Mesenchymal stem cell (in vitro differentiated cells and primary cell): ENCODE data around the gene RBAK. TPM values are rescaled to one million over a fixed set of nuclear protein-coding genes. Genes with fewer than 3 reads are reported as not detected.

Source experiments
- DNase-seq: peaks from one replicate; pipeline ENCODE4 v3.0.0-alpha.2; 2013
- H2AFZ ChIP-seq: one replicate; pipeline ENCODE4 v1.6.1; 2013; ENCODE audit warnings: low read depth, mild to moderate bottlenecking, control low read depth, inconsistent platforms, low read length, moderate library complexity
- H2AK5ac ChIP-seq: 2 replicates; pipeline ENCODE4 v1.6.1; 2013; ENCODE audit warnings: low read length, moderate library complexity, mild to moderate bottlenecking, inconsistent platforms; ENCODE audit not compliant: severe bottlenecking
- H2BK120ac ChIP-seq: one replicate; pipeline ENCODE4 v1.6.1; 2013; ENCODE audit warnings: low read depth, mild to moderate bottlenecking, inconsistent platforms, low read length, moderate library complexity
- H2BK12ac ChIP-seq, 2 experiments: one replicate each; pipeline ENCODE4 v1.6.1; 2013; ENCODE audit warnings: inconsistent platforms in 2 of 2, low read length in 2 of 2, mild to moderate bottlenecking in 2 of 2, moderate library complexity in 2 of 2, control low read depth in 1 of 2
- H2BK15ac ChIP-seq: one replicate; pipeline ENCODE4 v1.6.1; 2013; ENCODE audit warnings: mild to moderate bottlenecking, low read depth, inconsistent platforms; ENCODE audit not compliant: poor library complexity, severe bottlenecking
- H2BK5ac ChIP-seq: 2 replicates; pipeline ENCODE4 v1.6.1; 2013; ENCODE audit warnings: low read depth, mild to moderate bottlenecking, low read length, control low read depth, inconsistent platforms; ENCODE audit not compliant: poor library complexity, severe bottlenecking
- H3K14ac ChIP-seq, 2 experiments: one replicate each; pipeline ENCODE4 v1.6.1; 2013; ENCODE audit warnings: inconsistent platforms in 2 of 2, low read length in 2 of 2, control low read depth in 1 of 2, mild to moderate bottlenecking in 1 of 2, moderate library complexity in 1 of 2
- H3K18ac ChIP-seq, 2 experiments: one replicate each; pipeline ENCODE4 v1.6.1; 2013; ENCODE audit warnings: inconsistent platforms in 2 of 2, low read length in 2 of 2, control low read depth in 1 of 2, low read depth in 1 of 2, mild to moderate bottlenecking in 1 of 2
- H3K23ac ChIP-seq, 2 experiments: one replicate each; pipeline ENCODE4 v1.6.1; 2013; ENCODE audit warnings: inconsistent platforms in 2 of 2, low read length in 2 of 2, mild to moderate bottlenecking in 2 of 2, moderate library complexity in 2 of 2, control low read depth in 1 of 2
- H3K27ac ChIP-seq: 2 replicates; pipeline ENCODE4 v1.5.1; 2013; ENCODE audit warnings: mild to moderate bottlenecking, moderate library complexity, low read length, control low read depth, inconsistent platforms; ENCODE audit not compliant: poor library complexity, severe bottlenecking
- H3K27me3 ChIP-seq, 2 experiments: 2 replicates each; pipeline versions ENCODE4 v1.6.1 to v1.7.0; 2013; ENCODE audit warnings: low read length in 2 of 2, mild to moderate bottlenecking in 2 of 2, moderate library complexity in 2 of 2, control low read depth in 1 of 2, inconsistent platforms in 1 of 2; ENCODE audit not compliant: control insufficient read depth in 1 of 2, insufficient read depth in 1 of 2
- H3K36me3 ChIP-seq, 2 experiments: 2 replicates each; pipeline versions ENCODE4 v1.6.1 to v1.7.0; 2013; ENCODE audit warnings: low read length in 2 of 2, control low read depth in 1 of 2, inconsistent platforms in 1 of 2, low read depth in 1 of 2, mild to moderate bottlenecking in 1 of 2; ENCODE audit not compliant: insufficient read depth in 2 of 2, control insufficient read depth in 1 of 2
- H3K4ac ChIP-seq, 2 experiments: one replicate each; pipeline ENCODE4 v1.6.1; 2013; ENCODE audit warnings: inconsistent platforms in 2 of 2, low read length in 2 of 2, mild to moderate bottlenecking in 2 of 2, moderate library complexity in 2 of 2, control low read depth in 1 of 2, low read depth in 1 of 2
- H3K4me1 ChIP-seq: 2 replicates; pipeline ENCODE4 v1.6.1; 2013; ENCODE audit warnings: low read depth, low read length, control low read depth; ENCODE audit not compliant: control insufficient read depth, insufficient read depth
- H3K4me2 ChIP-seq: 2 replicates; pipeline ENCODE4 v1.6.1; 2013; ENCODE audit warnings: low read length, mild to moderate bottlenecking, inconsistent platforms; ENCODE audit not compliant: poor library complexity, severe bottlenecking
- H3K4me3 ChIP-seq, 2 experiments: 2 replicates each; pipeline versions ENCODE4 v1.5.1 to v1.7.0; 2013; ENCODE audit warnings: low read length in 2 of 2, mild to moderate bottlenecking in 2 of 2, control low read depth in 1 of 2, low read depth in 1 of 2; ENCODE audit not compliant: insufficient read depth in 1 of 2
- H3K79me1 ChIP-seq: replicated peaks from 2 replicates; pipeline ENCODE4 v1.6.1; 2013; ENCODE audit warnings: mild to moderate bottlenecking, control low read depth, low read length, inconsistent platforms; ENCODE audit not compliant: poor library complexity, severe bottlenecking
- H3K9ac ChIP-seq: 2 replicates; pipeline ENCODE4 v1.7.0; 2013; ENCODE audit warnings: mild to moderate bottlenecking, low read length, moderate library complexity
- H3K9me3 ChIP-seq: 2 replicates; pipeline ENCODE4 v1.7.0; 2013; ENCODE audit warnings: mild to moderate bottlenecking, low read length; ENCODE audit not compliant: control insufficient read depth
- H4K8ac ChIP-seq: one replicate; pipeline ENCODE4 v1.6.1; 2013; ENCODE audit warnings: inconsistent platforms, mild to moderate bottlenecking, low read length, moderate library complexity
- H4K91ac ChIP-seq: one replicate; pipeline ENCODE4 v1.6.1; 2013; ENCODE audit warnings: mild to moderate bottlenecking, low read length, inconsistent platforms
- WGBS: methylation state at CpG from one replicate; pipeline ENCODE4 v1.1.7; 2013; ENCODE audit warnings: mixed read lengths; 5-methylcytosine and 5-hydroxymethylcytosine counted together
- small RNA-seq: library from polyadenylated mRNA; stranded (forward); fragments of <200 nt; extraction: miRNeasy Mini kit (QIAGEN cat#:217004); gene quantifications from one replicate; pipeline ENCODE3, GENCODE V24; 2013; ENCODE audit warnings: low read depth

RBAK gene

GRCh38 chr7:5117095-5117970 lies 71.7 kb downstream of the RBAK start:
- H4K8ac ChIP-seq: no peak overlapping the region
- no peaks in the 10 kb centered on the region for H3K4me1 ChIP-seq
- H3K9me3 ChIP-seq: no peaks in the 10 kb centered on the region
- H3K14ac ChIP-seq: no peak overlapping the region
- no peaks in the 10 kb centered on the region for H3K36me3 ChIP-seq
- H3K9ac ChIP-seq: no peak overlapping the region
- H3K4ac ChIP-seq: no peak overlapping the region
- H2BK15ac ChIP-seq: no peak overlapping the region
- no peak overlapping the region for H3K23ac ChIP-seq
- no peak overlapping the region for H2BK120ac ChIP-seq
- peaks cover 0 to 5% of the 10 kb centered on the region in 2 experiments for H3K27me3 ChIP-seq
- no peak for DNase-seq
- no peak overlapping the region for H3K27ac ChIP-seq
- no peak overlapping the region for H2BK5ac ChIP-seq
- H2AK5ac ChIP-seq: no peak overlapping the region
- no peak overlapping the region for H2BK12ac ChIP-seq
- H4K91ac ChIP-seq: no peak overlapping the region
- H3K4me2 ChIP-seq: no peak overlapping the region
- 89% methylated on average over 49 of the region's 56 CpGs for WGBS
- H3K18ac ChIP-seq: no peak overlapping the region
- no peak overlapping the region for H3K4me3 ChIP-seq
- H2AFZ ChIP-seq: no peak overlapping the region
- H3K79me1 ChIP-seq: no peaks in the 10 kb centered on the region

Small RNA genes within 50 kb of the gene (small RNA-seq; reads per million reads assigned to genes)
- not detected for gene AC092032.1
